Body of pancreas (tissue), 4 donors: ENCODE results near the gene CA5B.

Experiments used
- CTCF ChIP-seq, 7 experiments: fragments of 450-650 bp in 4 of 7; fragments of 200-600 bp in 3 of 7; sonication (generic) in 3 of 7; IDR thresholded peaks; one replicate each; pipeline ENCODE4 v1.5.1; 2016 to 2019; ENCODE audit warnings: antibody characterized with exemption in 7 of 7
- POLR2A ChIP-seq, 3 donors: fragments of 450-650 bp; IDR thresholded peaks; one replicate each; pipeline ENCODE4 v1.6.1; 2016; ENCODE audit warnings: antibody characterized with exemption in 3 of 3, mild to moderate bottlenecking in 2 of 3

- TF ChIP-seq POLR2A (IDR thresholded peaks at IDR 0.05) (no peak), CTCF (IDR thresholded peaks at IDR 0.05) (no peak)
Observed at GRCh38 chrX:15781961-15782699, 44.1 kb downstream of the CA5B start.
